Left lung (tissue), 10 donors: ENCODE measurements around the gene VWA3A. TPM values are rescaled to one million over a fixed set of nuclear protein-coding genes. Genes with fewer than 3 reads are reported as not detected.

Experiments
- ATAC-seq: fragments of 200-7000 bp; cut with Tn5 transposase; one replicate; pipeline ENCODE4 v1.9.1; 2020; ENCODE audit warnings: moderate library complexity
- DNase-seq, 4 donors: peaks; one replicate each; pipeline ENCODE4 v3.0.0-alpha.2; 2013 to 2020
- H3K27ac ChIP-seq, 2 donors: fragments of 200-600 bp; sonication (generic) in 1 of 2; one replicate each; pipeline versions ENCODE4 v1.5.0 to v1.8.0; 2020 to 2021
- H3K27me3 ChIP-seq, 2 donors: fragments of 200-600 bp; sonication (generic) in 1 of 2; one replicate each; pipeline versions ENCODE4 v1.5.0 to v1.8.0; 2020 to 2021
- H3K36me3 ChIP-seq, 2 donors: fragments of 200-600 bp; sonication (generic) in 1 of 2; one replicate each; pipeline versions ENCODE4 v1.5.0 to v1.8.0; 2020 to 2021
- H3K4me1 ChIP-seq, 2 donors: fragments of 200-600 bp; one replicate each; pipeline ENCODE4 v1.8.0; 2021
- H3K4me3 ChIP-seq, 2 donors: fragments of 200-600 bp; sonication (generic) in 1 of 2; one replicate each; pipeline versions ENCODE4 v1.5.0 to v1.8.0; 2020 to 2021; ENCODE audit warnings: mild to moderate bottlenecking in 1 of 2
- H3K9me3 ChIP-seq, 2 donors: fragments of 200-600 bp; sonication (generic) in 1 of 2; one replicate each; pipeline versions ENCODE4 v1.5.0 to v1.8.0; 2020 to 2021
- intact Hi-C, 2 donors: fragments of 100-400 bp; cut with DNase I; formaldehyde crosslinking; loops; one replicate each; pipeline versions ENCODE4 v1.11.2 to v1.14.2; 2022
- polyA plus RNA-seq, 6 donors: library from polyadenylated mRNA; unstranded; fragments of 120-200 nt; gene quantifications; one replicate each; pipeline ENCODE4 v1.2.1, GENCODE V29; 2013; ENCODE audit not compliant: insufficient read length in 6 of 6
- total RNA-seq, 2 donors: library from RNA; stranded (reverse); fragmentation: NEBNext Ultra II Directional; extraction: Animal tissue kit (Norgen Biotek cat#: 25700); gene quantifications; one replicate each; pipeline ENCODE4 v1.2.1, GENCODE V29; 2021
- TF ChIP-seq, protein P1 (sequence below), 2 donors: fragments of 200-600 bp; sonication (generic) in 1 of 2; IDR thresholded peaks; one replicate each; pipeline versions ENCODE4 v1.5.0 to v1.8.0; 2021; ENCODE audit warnings: antibody characterized with exemption in 2 of 2
- donor health status: DM: no; HTN: yes; CAD: no.
- donor health status: DM: no; HTN: no; CAD: no.

The VWA3A gene
- total and polyA plus RNA-seq, 8 donors, result 0.12 to 7.1 (median 4.9) TPM

GRCh38 chr16:22132801-22133200 lies 40.5 kb downstream of the VWA3A start:
- no peak for ATAC-seq
- Histone ChIP-seq H3K36me3 (no peaks in the 10 kb centered on the region), H3K9me3 (no peaks in the 10 kb centered on the region), H3K4me1 (no peaks in the 10 kb centered on the region), H3K27ac (no peak overlapping the region), H3K4me3 (no peak overlapping the region), H3K27me3 (no peaks in the 10 kb centered on the region)
- TF ChIP-seq, protein P1, sequence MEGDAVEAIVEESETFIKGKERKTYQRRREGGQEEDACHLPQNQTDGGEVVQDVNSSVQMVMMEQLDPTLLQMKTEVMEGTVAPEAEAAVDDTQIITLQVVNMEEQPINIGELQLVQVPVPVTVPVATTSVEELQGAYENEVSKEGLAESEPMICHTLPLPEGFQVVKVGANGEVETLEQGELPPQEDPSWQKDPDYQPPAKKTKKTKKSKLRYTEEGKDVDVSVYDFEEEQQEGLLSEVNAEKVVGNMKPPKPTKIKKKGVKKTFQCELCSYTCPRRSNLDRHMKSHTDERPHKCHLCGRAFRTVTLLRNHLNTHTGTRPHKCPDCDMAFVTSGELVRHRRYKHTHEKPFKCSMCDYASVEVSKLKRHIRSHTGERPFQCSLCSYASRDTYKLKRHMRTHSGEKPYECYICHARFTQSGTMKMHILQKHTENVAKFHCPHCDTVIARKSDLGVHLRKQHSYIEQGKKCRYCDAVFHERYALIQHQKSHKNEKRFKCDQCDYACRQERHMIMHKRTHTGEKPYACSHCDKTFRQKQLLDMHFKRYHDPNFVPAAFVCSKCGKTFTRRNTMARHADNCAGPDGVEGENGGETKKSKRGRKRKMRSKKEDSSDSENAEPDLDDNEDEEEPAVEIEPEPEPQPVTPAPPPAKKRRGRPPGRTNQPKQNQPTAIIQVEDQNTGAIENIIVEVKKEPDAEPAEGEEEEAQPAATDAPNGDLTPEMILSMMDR (IDR thresholded peaks at IDR 0.05), result no peak
- intact Hi-C loops, result no loop called here
- DNase-seq, result no peak

GRCh38 chr16:22138482-22138881 lies 46.1 kb downstream of the VWA3A start:
- ATAC-seq (no peak), DNase-seq (no peak)
- TF ChIP-seq, protein P1 (IDR thresholded peaks at IDR 0.05), result no peak
- Histone ChIP-seq H3K27ac (no peak overlapping the region), H3K36me3 (no peaks in the 10 kb centered on the region), H3K9me3 (no peaks in the 10 kb centered on the region), H3K4me3 (no peak overlapping the region), H3K4me1 (no peaks in the 10 kb centered on the region), H3K27me3 (no peaks in the 10 kb centered on the region)
- intact Hi-C loops, result no loop called here

GRCh38 chr16:22139008-22139407 lies 46.7 kb downstream of the VWA3A start:
- TF ChIP-seq, protein P1 (IDR thresholded peaks at IDR 0.05), result no peak
- Histone ChIP-seq H3K9me3 (no peaks in the 10 kb centered on the region), H3K27me3 (no peaks in the 10 kb centered on the region), H3K4me3 (no peak overlapping the region), H3K4me1 (no peaks in the 10 kb centered on the region), H3K36me3 (no peaks in the 10 kb centered on the region), H3K27ac (no peak overlapping the region)
- ATAC-seq (peak; percentile 89), DNase-seq (peak in 3 of 4 donors; percentile 4 to 77 (median 62))
- intact Hi-C loops, result no loop called here

- Histone ChIP-seq H3K27ac (no peak overlapping the region), H3K36me3 (no peaks in the 10 kb centered on the region), H3K4me1 (no peaks in the 10 kb centered on the region), H3K4me3 (no peak overlapping the region), H3K27me3 (no peaks in the 10 kb centered on the region), H3K9me3 (no peaks in the 10 kb centered on the region)
- DNase-seq, result no peak
- TF ChIP-seq, protein P1 (IDR thresholded peaks at IDR 0.05), result no peak
- ATAC-seq, result no peak
- intact Hi-C loops, result no loop called here
Measured at GRCh38 chr16:22139732-22140131, 47.4 kb downstream of the VWA3A start.

DNA sequence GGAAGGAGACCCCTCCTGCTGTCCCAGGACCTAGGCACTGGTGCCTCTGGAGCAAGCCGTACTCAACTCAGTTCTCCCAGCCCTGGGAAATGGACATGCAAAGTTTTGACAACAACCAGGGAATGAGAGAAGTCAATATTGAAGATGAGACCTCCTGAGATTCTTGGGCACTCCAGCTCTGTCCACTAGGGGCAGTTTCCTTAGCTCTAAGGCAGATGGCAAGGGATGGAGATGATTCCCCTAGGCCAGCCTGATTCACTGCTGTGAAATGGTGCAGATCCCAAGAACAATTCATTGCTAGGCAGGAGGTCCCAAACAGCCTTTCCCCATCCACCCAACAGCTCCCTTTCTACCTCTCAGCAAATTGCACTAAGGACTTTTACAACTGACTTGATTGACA lies 49.4 kb downstream of the VWA3A start:
- Histone ChIP-seq H3K4me3 (no peak overlapping the region), H3K9me3 (no peaks in the 10 kb centered on the region), H3K36me3 (no peaks in the 10 kb centered on the region), H3K27me3 (no peaks in the 10 kb centered on the region), H3K27ac (no peak overlapping the region), H3K4me1 (no peaks in the 10 kb centered on the region)
- intact Hi-C loops, result no loop called here
- TF ChIP-seq, protein P1 (IDR thresholded peaks at IDR 0.05), result peak in 1 of 2 donors; percentile 16
- no peak for DNase-seq
- no peak for ATAC-seq
